GM18520 (cell line): ENCODE data around the gene PCSK6.
"Not testable (repeated sequence)": the region's sequence is repeated elsewhere in the genome, so short reads cannot be mapped to it uniquely, and the experiment has no call there.

Source experiments
- ATAC-seq: cut with Tn5 transposase; IDR thresholded peaks from one replicate; pipeline ENCODE4 v1.9.1; 2021; ENCODE audit not compliant: unreplicated experiment

PCSK6 gene

DNA sequence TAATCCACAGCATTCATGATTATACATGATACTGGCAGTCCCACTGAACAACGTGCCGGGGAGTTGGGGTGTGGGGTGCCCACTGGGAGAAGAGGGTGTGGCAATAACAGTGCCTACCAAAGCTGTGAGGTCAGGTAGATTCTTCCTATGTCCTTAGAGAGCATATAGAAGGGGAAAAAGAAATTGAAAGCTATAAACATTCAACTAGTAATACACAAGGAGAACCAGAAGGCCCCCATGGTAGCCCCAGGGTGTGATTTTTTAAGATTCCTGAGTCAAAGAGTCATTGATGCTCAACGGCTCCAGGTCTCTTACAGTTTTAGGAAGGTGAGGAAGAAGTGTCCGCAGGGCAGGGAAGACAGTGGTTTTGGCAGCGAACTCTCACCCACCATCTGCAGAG, 25.8 kb downstream of the PCSK6 start:
- not testable (repeated sequence) for ATAC-seq

DNA sequence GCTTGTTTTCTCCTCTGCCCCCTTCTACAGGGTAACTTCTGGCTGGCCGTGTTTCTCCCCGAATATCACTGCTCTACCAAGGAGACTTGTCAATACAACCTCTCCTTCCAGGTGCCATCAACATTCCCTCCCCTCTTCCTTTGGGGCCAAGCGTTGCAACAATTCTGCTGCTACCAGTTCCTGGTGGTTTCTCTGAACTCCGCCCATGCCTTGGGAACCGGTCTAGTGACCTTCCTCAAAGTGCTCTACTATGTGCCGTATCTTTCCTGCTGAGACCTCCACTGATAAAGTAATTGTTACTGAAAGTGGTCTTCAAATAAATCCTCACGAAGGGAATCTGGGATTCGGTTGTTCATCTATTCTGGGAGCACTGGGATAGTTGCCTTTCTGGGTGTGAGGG, 26.2 kb downstream of the PCSK6 start:
- no peak for ATAC-seq

DNA sequence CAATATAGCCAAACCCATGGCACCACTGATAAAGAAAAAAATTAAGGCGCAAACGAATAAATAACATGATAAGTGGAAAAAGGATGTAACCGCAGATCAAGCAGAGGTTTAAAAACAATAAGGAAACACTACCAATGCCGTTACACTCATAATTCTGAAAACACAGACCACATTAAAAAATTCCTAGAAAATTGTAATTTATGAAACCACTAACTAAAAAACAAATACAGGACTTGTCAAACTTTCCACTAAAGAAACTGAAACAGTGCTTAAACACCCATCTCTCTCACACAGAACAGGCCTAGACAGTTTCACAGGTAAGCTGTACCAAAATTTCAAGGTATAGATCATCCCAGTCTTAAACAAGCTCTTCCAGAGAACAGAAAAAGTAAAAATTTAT, 28.4 kb downstream of the PCSK6 start:
- ATAC-seq = no peak

DNA sequence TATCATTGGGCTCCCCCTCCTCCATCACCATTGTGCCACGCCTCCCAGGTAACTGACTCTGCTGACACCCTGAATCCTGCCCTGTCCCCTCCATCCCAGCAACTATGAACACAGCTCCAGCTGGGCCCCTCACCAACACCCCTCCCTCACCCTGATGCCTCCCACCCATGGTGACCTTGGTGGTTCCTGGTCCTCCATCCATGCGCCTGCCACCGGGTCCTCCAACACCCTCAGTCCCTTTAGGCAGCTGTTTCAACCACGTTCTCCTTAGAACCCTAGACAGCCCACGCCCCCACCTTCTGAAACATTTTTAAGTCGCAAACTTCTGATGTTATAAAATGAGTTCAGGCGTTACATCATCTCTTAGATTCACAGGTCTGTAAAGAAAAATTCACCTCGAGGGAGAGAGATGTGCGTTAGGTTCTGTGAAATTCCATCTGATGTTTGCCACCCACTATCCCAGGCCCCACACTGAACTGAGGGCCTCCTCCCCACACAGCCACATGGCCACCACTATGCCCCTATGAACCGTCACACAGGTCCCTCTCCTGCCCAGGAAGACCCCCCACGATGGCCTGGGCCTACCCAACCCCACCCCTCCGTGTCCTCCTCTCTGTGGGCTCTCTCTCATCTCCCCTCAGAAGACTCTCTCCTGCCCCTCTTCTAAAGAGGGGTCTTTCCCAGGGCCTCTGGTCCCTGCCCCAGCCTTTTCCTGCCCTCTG, 29.8 kb downstream of the PCSK6 start:
- ATAC-seq = no peak

DNA sequence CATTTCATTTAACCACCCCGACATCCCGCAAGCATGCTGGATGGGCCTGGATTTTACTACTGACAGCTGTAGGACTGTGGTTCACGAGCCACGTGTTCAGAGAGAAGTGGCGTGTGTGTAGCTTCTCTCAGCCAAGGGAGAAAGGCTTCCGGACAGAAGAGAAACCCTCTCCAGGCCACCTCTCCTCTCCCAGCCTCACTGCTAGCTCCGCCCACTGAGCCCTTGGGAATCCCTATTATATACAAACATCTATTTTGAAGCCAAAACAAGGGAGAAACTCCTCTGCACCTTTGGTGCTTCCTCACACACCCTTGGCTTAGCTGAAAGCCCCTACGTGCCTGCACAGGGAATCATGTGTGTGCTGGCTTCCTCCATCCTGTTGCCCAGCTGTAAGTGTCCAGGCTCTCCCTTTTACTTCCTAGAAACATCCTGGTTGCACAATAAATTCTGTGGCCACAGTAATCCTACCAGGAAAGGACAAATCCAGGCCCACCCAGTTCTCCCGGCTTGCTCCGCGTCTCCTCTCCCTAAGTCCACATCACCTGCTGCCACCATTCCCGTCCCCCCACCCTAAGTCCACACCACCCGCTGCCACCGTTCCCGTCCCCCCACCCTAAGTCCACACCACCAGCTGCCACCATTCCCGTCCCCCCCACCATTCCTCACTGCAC, 30.5 kb downstream of the PCSK6 start:
- no peak for ATAC-seq

DNA sequence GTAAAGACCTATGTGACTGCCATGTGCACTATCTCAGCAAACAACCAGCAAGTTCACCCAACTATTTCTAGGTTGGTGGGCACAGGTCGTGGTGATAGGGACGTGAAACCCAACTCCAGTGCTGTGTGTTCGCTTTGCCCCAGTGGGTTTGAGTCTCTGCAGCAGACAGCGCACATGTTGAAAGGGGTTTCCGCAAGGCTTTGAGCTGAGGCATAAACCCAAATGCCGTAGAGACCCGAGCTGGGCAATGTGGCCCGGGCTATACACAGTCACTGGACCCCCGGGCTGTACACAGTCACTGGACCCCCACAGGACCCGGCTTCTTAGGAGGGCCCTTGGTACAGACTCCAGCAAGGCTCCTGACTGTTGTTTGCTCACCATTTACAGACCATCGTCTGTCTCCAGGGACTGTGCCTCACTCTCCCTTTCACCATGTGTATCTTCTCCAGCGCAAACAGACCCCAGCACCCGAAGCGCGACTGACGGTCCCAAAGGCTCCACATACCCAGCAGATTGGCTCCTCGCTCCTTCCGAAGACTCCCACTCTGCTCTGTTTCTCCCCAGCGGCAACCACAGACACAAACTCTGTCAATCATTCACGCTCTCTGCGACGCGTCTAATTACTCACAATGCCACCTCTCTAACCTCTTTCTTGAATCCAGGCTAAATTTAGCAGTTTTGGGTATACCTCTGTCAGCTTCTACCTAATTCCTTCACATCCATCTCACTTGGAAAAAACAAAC, 31.2 kb downstream of the PCSK6 start:
- no peak for ATAC-seq

DNA sequence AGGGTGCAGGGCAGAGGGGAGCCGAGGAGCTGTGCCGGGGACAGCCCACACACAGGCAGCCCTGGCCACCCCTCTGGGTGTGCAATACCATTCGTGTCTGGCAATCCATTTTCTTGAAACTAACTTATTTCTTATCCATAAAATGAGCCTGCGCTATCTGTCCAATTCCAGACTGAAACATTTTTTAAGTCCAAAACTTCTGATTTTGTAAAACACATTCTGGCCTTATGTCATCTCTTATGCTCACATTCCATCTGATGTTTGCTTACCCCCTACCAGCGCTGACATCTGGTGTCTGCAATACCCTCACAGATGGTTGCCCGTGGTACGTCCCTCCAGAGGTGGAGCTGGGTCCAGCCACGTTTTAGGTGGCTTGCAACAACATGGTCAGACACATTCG, 31.8 kb downstream of the PCSK6 start:
- no peak for ATAC-seq

DNA sequence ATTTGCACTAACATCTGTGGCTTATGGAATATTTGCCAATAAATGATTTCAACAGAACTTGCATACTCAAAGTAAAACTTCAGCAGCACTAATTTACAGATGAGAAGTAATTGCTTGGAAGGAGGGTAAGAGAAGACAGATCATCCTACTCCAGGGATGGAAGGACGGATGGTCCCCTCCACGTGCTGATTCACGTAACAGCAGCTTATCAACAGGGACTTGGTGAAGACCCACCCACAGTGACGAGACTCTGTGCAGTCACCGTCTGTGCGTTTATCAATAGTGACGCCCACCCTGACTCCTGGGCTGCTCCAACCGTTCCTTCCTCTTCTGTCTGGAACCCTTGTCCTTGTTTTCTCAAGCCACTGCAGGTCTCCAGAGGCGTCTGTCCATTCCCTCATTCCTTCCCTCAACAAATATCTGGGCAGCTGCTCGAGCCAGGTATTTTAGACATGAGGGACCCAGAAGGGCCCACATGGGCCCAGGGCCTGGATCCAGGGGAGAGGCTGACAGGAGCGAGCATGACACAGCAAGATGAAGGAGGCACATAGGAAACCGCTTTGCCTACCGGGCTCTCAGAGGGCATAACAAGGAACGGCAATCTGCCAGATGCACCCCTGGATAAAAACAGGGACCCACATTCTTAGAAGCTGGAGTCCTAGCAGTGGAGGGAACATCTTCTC, 33.3 kb downstream of the PCSK6 start:
- ATAC-seq = no peak

DNA sequence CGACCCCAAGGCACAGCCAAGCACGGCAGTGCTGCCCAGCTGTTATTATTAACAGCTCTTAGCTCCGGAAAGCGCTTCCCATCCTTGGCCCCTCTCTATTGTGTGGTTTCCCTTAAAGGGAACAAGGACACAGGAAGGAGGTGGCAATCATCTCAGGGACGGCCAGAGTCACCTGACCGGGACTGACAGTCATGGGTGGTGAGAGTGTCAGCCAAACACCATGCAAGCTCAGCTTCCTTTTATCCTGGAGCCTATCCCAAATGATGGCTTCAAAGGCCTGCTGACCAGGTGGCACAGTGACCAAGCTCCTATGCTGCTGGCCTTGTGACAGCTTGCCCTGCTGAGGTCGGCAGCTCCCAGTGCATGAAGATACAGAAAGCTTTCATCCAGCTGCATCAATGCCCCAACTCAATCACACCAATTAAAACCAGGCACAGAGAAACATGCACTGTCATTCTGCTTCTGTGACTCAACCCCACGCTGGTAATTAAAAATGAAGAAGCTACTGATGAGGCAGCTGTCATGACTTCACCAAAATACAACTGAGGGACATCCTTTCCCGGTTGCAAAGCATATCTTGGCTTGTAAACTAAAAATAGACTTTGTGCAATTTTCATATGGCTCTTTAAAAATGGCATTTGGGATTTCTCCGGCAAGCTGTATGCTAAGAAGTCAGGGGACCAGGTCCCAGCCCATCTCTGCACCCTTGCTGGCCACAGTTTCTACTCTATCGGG, 34.0 kb downstream of the PCSK6 start:
- no peak for ATAC-seq

DNA sequence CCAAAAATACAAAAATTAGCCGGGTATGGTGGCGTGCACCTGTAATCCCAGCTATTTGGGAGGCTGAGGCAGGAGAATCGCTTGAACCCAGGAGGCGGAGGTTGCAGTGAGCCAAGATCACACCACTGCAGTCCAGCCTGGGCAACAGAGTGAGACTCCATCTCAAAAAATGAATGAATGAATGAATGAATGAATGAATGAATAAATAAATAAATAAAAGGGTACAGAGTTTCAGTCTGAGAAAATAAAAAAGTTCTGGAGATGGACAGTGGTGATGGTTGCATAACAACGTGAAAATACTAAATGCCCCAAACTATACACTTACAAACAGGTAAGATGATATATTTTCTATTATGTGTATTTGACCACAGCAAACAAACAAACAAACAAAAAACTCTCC, 34.7 kb downstream of the PCSK6 start:
- ATAC-seq = not testable (repeated sequence)

DNA sequence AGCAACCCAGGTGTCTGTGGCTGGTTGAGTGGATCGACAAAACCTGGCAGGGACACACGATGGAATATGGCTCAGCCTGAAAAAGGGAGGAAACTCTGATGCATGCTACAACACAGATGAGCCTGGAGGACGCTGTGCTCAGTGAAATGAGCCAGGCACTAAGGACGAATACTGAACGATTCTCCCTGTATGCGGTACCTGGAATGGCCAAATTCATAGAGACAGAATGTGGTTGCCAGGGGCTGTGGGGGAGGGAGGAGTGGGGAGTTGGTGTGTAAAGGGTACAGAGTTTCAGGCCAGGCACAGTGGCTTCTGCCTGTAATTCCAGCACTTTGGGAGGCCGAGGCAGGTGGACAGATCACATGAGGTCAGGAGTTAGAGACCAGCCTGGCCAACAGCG, 35.1 kb downstream of the PCSK6 start:
- ATAC-seq = no peak

DNA sequence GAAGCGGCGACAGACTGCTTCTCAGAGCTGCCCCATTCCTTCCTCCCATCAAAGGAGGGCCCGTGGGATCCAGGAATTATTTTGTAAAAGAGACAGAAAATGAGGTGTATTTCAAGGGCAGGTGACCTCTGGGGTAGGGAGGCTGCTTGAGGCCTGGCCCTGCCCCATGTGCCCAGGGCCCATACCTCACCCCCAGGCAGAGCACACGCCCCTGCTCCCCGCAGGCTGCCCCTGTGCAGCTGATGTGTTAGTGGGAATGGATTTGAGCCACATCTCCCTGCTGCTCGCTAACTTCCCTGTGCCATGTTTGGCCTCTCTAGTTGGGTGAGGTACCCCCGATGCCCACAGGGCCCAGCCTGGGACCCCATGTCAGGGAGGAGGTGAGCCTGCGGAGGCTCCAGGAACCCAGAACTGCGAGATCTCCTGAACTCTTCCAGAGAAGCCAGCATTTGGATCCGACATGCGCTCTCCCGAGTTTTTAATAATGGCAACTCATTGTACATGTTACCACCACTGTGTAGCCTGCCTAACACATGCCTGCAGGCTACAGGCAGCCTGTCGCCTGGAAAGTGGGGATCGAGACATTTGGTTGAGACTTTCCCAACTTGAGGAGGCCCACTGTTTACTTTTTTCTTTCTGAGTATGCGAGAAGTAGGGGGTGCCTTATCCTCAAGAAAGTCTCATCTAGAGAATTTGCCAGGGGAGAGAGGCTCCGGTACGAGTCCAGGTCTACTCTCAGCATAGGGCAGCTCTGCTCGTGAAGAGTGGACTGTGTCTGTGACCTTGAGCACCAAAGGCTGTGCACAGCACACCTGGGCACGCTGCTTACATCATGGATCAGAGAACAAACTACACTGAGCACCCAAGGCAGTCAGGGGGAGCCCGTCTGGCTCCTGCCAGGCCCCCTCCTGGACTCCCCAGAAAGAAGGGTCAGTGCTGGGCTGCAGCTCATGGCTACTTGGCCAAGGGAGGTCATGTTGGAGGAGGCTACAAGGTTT, 36.1 kb downstream of the PCSK6 start:
- no peak for ATAC-seq

DNA sequence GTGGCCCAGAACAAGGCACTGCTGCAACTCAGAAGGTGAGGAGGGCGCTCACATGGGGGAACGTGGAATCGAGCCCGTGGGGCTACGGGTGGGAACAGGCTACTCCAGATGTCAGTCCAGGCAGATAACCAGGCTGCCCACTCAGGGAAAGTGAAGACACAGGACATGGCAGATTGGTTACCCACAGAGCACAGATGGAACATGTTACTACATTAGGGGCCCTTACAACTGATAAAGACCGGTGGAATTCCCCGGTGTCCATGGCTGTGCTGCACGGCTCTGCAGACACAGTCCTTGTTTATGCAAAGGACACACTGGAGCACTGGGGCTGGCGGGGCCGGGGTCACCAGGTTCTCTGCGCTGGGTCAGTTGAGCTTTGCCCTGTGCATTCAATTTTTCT, 36.9 kb downstream of the PCSK6 start:
- no peak for ATAC-seq

DNA sequence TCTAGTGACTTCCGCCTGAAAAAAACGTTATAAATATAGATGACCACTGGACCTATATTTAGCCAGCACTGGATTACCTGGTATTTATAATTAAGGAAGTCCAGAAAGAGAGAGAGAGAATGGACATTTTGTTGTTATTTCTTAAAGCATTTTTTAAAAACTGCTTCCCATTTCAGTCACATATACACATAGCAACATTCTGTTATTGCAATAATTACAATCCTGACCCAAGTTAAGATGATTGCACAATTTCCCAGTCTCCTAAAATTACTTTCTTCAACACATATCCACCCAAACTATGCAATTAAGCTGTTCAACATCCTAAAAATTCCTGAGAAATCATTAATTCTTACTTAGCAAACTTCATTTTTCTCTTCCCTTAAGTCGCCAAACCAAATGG, 37.7 kb downstream of the PCSK6 start:
- no peak for ATAC-seq

DNA sequence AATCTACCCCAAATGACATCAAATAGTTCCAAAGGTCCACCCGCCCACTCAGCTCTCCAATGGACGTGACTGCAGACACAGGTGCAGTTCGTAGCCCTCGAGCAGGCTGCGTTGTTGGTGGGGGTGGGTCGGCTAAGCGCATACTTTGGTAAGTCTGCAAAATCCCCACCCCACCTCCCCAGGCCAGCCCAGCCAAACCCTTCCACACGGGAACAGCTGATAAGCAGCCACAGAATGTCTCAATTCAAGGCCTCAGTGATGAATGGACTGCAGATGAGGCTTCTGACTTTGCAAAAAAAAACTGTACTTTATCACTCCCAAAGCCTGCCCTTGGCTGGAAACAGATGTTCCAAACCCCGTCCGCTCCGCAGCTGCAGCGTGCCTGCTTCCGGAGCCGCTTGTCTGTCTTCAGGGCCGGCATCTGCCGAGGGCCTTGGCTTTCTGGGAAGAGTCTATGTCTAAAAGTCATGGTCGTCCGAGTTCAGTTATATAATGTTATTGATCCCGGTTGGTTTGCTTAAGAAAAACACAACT, 38.2 kb downstream of the PCSK6 start:
- no peak for ATAC-seq

DNA sequence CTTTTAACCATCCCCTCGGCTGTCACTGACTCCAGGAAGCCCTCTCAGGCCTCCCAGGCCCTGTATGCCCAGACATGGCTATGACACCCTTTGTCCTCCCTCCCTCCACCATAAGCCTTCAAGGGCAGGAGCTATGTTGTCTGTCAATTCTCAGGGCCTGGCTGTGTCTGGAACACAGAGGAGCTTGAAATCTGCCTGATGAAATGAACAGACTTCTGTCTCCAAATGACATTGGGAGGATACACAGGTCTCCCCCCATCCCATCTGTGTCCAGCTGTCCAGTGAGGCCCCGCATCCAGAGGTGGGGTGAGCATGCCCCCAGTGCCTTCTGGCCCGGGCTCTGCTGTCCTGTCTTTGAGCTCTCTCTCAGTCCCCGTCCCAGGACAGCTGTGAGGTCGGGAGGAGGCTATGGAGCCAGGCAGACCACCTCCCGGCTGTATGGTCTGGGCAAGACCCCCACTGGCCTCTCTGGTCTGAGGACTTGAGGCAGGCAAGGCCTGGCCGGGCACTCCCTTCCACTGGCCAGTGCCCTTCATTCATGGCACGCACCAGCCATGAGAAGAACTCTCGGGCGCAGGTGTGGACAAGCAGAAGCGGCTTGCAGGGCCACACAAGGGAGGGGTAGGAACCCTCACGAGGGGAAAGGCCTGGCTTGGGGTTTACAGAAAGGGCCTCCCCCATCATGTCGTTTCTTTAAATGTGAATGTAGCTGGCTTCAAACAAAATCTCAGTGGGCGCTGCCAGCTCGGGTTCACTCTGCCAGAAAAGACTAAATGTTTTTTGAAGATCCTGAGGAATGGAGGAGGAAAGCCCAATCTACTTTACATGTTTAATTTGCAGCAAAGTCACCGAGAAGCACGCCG, 38.9 kb downstream of the PCSK6 start:
- no peak for ATAC-seq

DNA sequence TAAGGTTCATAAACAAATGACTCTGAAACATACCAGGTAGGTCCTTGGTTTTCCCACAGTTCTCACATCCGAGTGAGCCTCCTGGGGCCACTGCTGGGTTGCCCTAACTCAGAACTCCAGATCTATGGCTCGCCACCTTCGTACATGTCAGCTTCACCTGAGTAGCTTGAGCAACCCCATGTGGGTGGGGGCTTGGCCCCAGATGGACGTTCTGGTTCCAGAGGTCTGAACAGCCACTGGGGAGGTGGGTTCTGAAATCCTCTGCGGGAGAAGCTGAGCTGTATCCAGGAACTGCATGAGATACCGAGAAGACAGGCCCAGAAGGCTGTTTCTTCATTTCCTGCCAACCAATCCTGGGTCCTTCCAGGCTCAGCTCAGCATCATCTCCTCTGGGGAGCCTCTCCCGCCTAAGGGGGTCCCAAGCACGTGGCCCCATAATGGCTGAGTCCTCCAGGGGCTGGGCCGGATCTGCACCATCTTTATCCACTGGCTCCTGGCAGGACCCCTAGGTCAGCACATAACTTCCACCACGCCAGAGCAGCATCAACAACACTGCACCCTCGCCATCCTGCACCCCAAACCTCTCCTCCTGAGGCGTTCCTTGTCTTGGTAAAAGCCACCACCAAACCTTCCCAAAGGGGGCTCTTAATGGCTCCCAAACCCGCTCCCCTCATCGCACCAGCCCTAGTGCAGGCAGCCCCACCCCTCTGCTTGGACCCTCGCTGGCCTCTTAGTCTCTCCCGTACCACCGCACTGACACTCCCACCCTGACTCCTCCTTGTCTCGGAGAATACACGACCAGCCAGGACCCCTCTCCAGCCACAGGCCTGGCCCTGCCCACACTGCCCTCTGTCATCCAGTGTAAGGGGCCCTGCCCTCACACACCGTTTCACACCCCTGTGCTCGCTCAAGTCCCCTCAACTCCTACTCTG, 39.8 kb downstream of the PCSK6 start:
- no peak for ATAC-seq
